Heart left ventricle (tissue), 16 donors: ENCODE results near the gene CPNE4. TPM values are rescaled to one million over a fixed set of nuclear protein-coding genes. Genes with fewer than 3 reads are reported as not detected.

ENCODE experiments used
- ATAC-seq, 4 donors: fragments of 200-7000 bp; cut with Tn5 transposase; one replicate each; pipeline ENCODE4 v1.9.1; 2020 to 2022; ENCODE audit warnings: moderate library complexity in 4 of 4, mild to moderate bottlenecking in 3 of 4, moderate number of reproducible peaks in 1 of 4
- DNase-seq, 5 donors: peaks; one replicate each; pipeline ENCODE4 v3.0.0-alpha.2; 2020
- H3K27ac ChIP-seq, 12 donors: fragments of 200-600 bp; sonication (generic) in 4 of 12; one replicate each; pipeline versions ENCODE4 v1.5.0 to v1.8.0; 2016 to 2022; ENCODE audit warnings: mild to moderate bottlenecking in 2 of 12
- H3K27me3 ChIP-seq, 9 donors: fragments of 200-600 bp; sonication (generic) in 2 of 9; one replicate each; pipeline versions ENCODE4 v1.5.1 to v1.8.0; 2016 to 2022; ENCODE audit warnings: mild to moderate bottlenecking in 3 of 9
- H3K36me3 ChIP-seq, 9 donors: fragments of 200-600 bp; sonication (generic) in 2 of 9; one replicate each; pipeline versions ENCODE4 v1.5.0 to v1.8.0; 2018 to 2022; ENCODE audit warnings: mild to moderate bottlenecking in 2 of 9
- H3K4me1 ChIP-seq, 12 donors: fragments of 200-600 bp; sonication (generic) in 4 of 12; one replicate each; pipeline versions ENCODE4 v1.5.0 to v1.8.0; 2016 to 2022; ENCODE audit warnings: mild to moderate bottlenecking in 3 of 12
- H3K4me3 ChIP-seq, 12 donors: fragments of 200-600 bp; sonication (generic) in 4 of 12; one replicate each; pipeline versions ENCODE4 v1.5.0 to v1.8.0; 2017 to 2022; ENCODE audit warnings: mild to moderate bottlenecking in 9 of 12, moderate library complexity in 4 of 12
- H3K9me3 ChIP-seq, 12 donors: fragments of 200-600 bp; sonication (generic) in 4 of 12; one replicate each; pipeline versions ENCODE4 v1.5.0 to v1.8.0; 2016 to 2022; ENCODE audit warnings: mild to moderate bottlenecking in 1 of 12
- CTCF ChIP-seq, 12 donors: fragments of 200-600 bp; sonication (generic) in 4 of 12; IDR thresholded peaks; one replicate each; pipeline versions ENCODE4 v1.5.0 to v1.8.0; 2018 to 2022; ENCODE audit warnings: antibody characterized with exemption in 12 of 12, mild to moderate bottlenecking in 5 of 12
- POLR2A ChIP-seq, 2 donors: fragments of 450-650 bp; IDR thresholded peaks; one replicate each; pipeline ENCODE4 v1.6.1; 2017; ENCODE audit warnings: antibody characterized with exemption in 2 of 2, mild to moderate bottlenecking in 2 of 2, moderate library complexity in 2 of 2
- WGBS, 4 donors: extraction: QIAGEN DNeasy Blood & Tissue Kit in 2 of 4; methylation state at CpG; one replicate each; pipeline versions ENCODE4 v1.1.5 to v1.1.7; 2013 to 2018; 5-methylcytosine and 5-hydroxymethylcytosine counted together
- intact Hi-C, 10 donors: fragments of 100-400 bp; cut with DNase I; formaldehyde crosslinking; loops; one replicate each; pipeline versions ENCODE4 v1.11.1 to v1.14.2; 2022
- polyA plus RNA-seq, 2 donors: library from polyadenylated mRNA; stranded (reverse); fragments of 200-250 nt; gene quantifications; one replicate each; pipeline ENCODE4 v1.2.3, GENCODE V29; 2013
- total RNA-seq, 9 donors: library from RNA; depleted of rRNA in 2 of 9; stranded (reverse); fragments of >200 nt in 2 of 9; fragmentation: NEBNext Ultra II Directional in 3 of 9; extraction: Animal tissue kit (Norgen Biotek cat#: 25700) in 3 of 9; gene quantifications; one replicate each; pipeline versions ENCODE4 v1.1.0 to v1.2.4, GENCODE V29; 2016 to 2023
- donor health status: ischemic (EF 13 %, LVEDD 7.1; RV severe dilation, severe dysfunction).
- donor health status: healthy with polysubstance abuse.
- donor health status: DM: no; HTN: yes; CAD: no.
- donor health status: DM: no; HTN: no; CAD: no.
- donor health status: ischemic (EF 25% LVEDD 6.9; RV normal size, moderate dysfunction).
- donor health status: ischemic (EF 25% LVEDD 5.7; RV mildly dilated, moderate dysfunction).
- donor health status: healthy.
- donor health status: DM: yes; HTN: yes; CAD: no.
- donor health status: ischemic (EF 35%, LVEDD 5.7; RV mildly dilated, moderate dysfunction).
- donor health status: nonischemic (EF 11% LVEDD 7.7; RV severe dilation, severe dysfunction).
- donor health status: DM: yes; HTN: yes; CAD: no.
- donor health status: PGD.
- donor health status: ischemic (EF 29% LVEDD 5.4; RV normal size, mild dysfunction).
- donor health status: nonischemic (EF 23%, LVEDD 6.1; RV moderate dilation, normal function).

Gene CPNE4
- total and polyA plus RNA-seq, 11 donors, result 1.7 to 99.7 (median 24.9) TPM

GRCh38 chr3:131796111-131796510 lies 238.7 kb downstream of the CPNE4 start:
- WGBS, 4 donors, result 82 to 87% (median 85%) methylated on average over 5 of the region's 5 CpGs
- TF ChIP-seq CTCF (IDR thresholded peaks at IDR 0.05) (no peak), POLR2A (IDR thresholded peaks at IDR 0.05) (no peak)
- H3K9me3 ChIP-seq, result no peaks in the 10 kb centered on the region
- H3K4me3 ChIP-seq, result no peak overlapping the region
- DNase-seq (no peak), ATAC-seq (no peak)
- H3K36me3 ChIP-seq, result no peaks in the 10 kb centered on the region
- peaks cover 0 to 5% (median 0%) of the 10 kb centered on the region in 9 donors for H3K27me3 ChIP-seq
- H3K4me1 ChIP-seq, result peaks cover 0 to 35% (median 3%) of the 10 kb centered on the region in 12 donors
- no peak overlapping the region for H3K27ac ChIP-seq
- intact Hi-C loops, result loop anchor here in 4 of 10 donors (2.0 to 10.0 kb wide), 3 partner anchors 233 to 741 kb away; no protein-coding TSS in a partner anchor

DNA sequence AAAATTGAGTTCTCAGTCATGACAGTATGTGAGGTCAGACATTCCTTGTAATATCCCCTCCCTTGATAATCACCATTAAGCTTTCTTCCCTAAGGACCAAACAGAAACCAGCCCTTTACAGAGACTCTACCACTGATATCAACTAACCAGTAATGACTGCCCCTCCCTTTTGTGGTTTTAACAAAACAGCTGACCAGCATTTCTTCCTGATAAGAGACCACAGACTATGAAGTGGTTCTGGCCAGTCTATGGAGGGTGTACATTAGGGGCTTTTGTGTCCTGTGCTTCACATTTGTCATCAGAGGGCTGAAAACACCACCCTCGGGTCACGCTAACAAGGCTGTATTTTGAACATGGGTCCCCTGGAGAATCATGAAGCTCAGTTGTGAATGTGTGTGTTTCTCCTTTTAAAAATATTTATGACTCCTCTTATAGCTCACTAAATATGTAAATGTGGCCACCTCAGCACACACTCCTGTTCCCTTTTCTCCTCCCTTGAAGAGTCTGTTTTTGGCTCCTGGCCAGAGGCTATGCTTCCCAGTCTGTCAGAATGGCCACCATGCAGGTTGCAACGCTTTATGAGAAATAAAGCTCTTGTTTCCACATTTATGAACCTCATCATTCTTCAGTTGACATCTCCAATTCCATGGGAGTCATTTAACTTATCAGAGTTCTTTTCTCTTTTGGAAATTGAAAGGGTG lies 239.3 kb downstream of the CPNE4 start:
- no peak for DNase-seq
- Histone ChIP-seq H3K4me3 (no peak overlapping the region), H3K27me3 (peaks cover 0 to 5% (median 0%) of the 10 kb centered on the region in 9 donors), H3K9me3 (no peaks in the 10 kb centered on the region), H3K4me1 (peaks cover 0 to 36% (median 3%) of the 10 kb centered on the region in 12 donors), H3K27ac (no peak overlapping the region), H3K36me3 (no peaks in the 10 kb centered on the region)
- TF ChIP-seq POLR2A (IDR thresholded peaks at IDR 0.05) (no peak), CTCF (IDR thresholded peaks at IDR 0.05) (no peak)
- peak in 1 of 4 donors; percentile 11 for ATAC-seq
- intact Hi-C loops, result loop anchor here in 9 of 10 donors (2.0 to 10.0 kb wide), 3 partner anchors 233 to 741 kb away; no protein-coding TSS in a partner anchor
- WGBS, 4 donors, result 76 to 90% (median 81%) methylated on average over 3 of the region's 3 CpGs

DNA sequence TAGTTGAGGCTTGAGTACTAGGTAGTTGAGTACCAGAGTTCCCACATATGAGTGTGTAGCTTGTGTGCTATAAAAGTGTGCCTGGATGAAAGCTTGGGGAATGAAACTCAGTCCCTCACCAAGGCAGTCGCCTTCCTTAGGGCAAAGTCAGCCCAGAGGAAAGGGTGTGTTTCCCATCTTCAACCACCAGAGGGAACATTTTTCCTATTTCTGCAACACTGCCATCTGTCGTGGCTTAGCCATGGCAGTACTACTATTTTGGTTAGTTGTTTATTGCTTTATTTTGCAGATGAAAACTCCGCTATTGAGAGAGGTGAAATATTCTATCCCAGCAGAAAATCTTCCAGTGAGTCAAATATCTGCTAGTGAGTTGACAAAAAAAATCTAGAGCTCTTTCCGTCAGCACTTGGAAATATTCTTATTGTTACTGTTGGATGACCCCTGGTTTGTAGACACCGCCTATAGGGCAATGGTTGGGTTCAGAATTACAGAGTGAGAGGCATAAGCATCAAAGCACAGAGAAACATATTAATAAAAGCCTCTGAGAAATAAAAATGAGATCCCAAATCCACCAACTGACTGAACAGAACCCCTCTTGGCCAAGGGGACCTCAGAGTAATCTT lies 239.9 kb downstream of the CPNE4 start:
- no peaks in the 10 kb centered on the region for H3K36me3 ChIP-seq
- H3K9me3 ChIP-seq, result no peaks in the 10 kb centered on the region
- no peak overlapping the region for H3K27ac ChIP-seq
- H3K4me1 ChIP-seq, result peaks cover 0 to 34% (median 3%) of the 10 kb centered on the region in 12 donors
- peaks cover 0 to 5% (median 0%) of the 10 kb centered on the region in 9 donors for H3K27me3 ChIP-seq
- peak in 2 of 5 donors; percentile 20 to 24 for DNase-seq
- H3K4me3 ChIP-seq, result no peak overlapping the region
- peak in 3 of 4 donors; percentile 77 to 83 (median 80) for ATAC-seq
- TF ChIP-seq CTCF (IDR thresholded peaks at IDR 0.05), result peak; percentile 67 to 90 (median 84)
- TF ChIP-seq POLR2A (IDR thresholded peaks at IDR 0.05), result no peak
- WGBS, 4 donors, result 33 to 42% (median 39%) methylated on average over 5 of the region's 5 CpGs
- intact Hi-C loops, result loop anchor here in 9 of 10 donors (1.0 to 10.0 kb wide), 4 partner anchors 234 to 740 kb away; no protein-coding TSS in a partner anchor

DNA sequence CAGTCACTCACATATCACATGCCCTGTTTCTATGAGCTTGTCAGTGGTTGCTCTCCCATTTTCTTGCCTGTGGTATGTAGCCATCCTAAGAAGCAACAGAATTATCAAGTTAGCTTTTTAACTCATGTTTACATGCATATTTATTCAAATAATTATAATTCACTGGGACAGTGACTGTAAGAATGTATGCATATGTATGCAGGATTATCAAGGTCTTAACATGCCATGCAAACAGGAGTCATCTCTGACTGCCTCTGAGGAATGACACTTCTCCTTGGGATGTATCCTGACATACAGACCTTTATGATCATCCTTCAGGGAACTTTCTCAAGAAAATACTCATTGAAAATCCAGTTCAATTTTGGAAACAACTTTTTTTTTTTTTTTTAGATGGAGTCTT lies 240.9 kb downstream of the CPNE4 start:
- peaks cover 0 to 5% (median 0%) of the 10 kb centered on the region in 9 donors for H3K27me3 ChIP-seq
- H3K9me3 ChIP-seq, result no peaks in the 10 kb centered on the region
- peaks cover 0 to 33% (median 3%) of the 10 kb centered on the region in 12 donors for H3K4me1 ChIP-seq
- no peak overlapping the region for H3K4me3 ChIP-seq
- no peak for DNase-seq
- intact Hi-C loops, result loop anchor here (1.0 to 10.0 kb wide), 4 partner anchors 235 to 739 kb away; no protein-coding TSS in a partner anchor
- TF ChIP-seq POLR2A (IDR thresholded peaks at IDR 0.05) (no peak), CTCF (IDR thresholded peaks at IDR 0.05) (no peak)
- no peak overlapping the region for H3K27ac ChIP-seq
- no peaks in the 10 kb centered on the region for H3K36me3 ChIP-seq
- ATAC-seq, result no peak
